ENCODE results near the gene TMEM245.

DNA sequence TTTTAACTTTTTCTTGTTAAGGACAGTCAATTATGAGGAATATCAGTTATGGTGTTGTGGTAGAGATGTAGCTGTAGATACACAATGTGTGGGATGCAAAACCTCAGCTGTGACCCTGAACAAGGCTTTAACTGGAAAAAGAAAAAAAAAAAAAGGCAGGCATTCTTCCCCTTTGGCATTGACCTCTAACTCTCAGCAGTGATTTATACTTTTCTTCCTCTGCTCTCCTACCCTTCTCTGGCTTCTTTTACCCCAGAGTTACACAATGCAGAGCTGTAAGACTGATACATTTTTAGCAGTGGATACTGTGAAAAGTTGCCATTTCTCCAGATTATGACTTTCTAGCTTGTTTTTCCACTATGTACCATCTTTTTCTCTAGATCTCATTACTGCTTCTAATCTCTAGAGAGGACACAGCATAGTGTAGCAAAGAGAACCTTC lies 108.5 kb downstream of the TMEM245 start:
- TF ChIP-seq GATA3 (IDR thresholded peaks at IDR 0.05; ENCODE audit: low read depth, low read length) (no peak), GATA2 (IDR thresholded peaks at IDR 0.05; ENCODE audit: low read depth, low read length) (no peak)

All from SH-SY5Y (cell line).